ENCODE results near the gene ZNF3. TPM values are rescaled to one million over a fixed set of nuclear protein-coding genes. Genes with fewer than 3 reads are reported as not detected.

Gene ZNF3
- total and polyA plus RNA-seq, 3 donors from 2014 or later, result 23.4 to 27.7 (median 24.7) TPM

DNA sequence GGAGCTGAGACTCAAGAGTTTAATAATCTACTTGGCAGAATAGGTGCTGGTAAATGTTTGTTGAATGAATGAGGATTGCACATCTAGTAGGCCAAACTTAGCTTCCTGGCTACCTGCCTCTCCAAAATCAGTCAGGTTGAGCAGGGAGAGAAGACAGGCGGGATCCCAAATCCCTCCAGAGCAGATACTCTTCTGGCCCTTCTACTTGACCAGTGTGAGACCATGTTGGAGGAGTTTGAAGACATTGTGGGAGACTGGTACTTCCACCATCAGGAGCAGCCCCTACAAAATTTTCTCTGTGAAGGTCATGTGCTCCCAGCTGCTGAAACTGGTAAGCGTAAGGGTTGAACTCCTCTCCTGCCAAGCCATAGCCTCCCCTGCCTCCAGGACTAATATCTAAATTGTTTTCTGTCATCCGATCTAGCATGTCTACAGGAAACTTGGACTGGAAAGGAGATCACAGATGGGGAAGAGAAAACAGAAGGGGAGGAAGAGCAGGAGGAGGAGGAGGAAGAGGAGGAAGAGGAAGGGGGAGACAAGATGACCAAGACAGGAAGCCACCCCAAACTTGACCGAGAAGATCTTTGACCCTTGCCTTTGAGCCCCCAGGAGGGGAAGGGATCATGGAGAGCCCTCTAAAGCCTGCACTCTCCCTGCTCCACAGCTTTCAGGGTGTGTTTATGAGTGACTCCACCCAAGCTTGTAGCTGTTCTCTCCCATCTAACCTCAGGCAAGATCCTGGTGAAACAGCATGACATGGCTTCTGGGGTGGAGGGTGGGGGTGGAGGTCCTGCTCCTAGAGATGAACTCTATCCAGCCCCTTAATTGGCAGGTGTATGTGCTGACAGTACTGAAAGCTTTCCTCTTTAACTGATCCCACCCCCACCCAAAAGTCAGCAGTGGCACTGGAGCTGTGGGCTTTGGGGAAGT, 43.0 kb upstream of the ZNF3 start:
- intact Hi-C loops (cut with DNase I; ENCODE audit: low total_unique reads), result loop anchor here (5.0 kb wide), 1 partner anchor 37 kb away; the partner anchor contains the start of gene COPS6
- WGBS, 2 donors, result 67 to 83% methylated on average over 4 of the region's 4 CpGs
- Histone ChIP-seq H3K9me3 (no peaks in the 10 kb centered on the region), H3K36me3 (ENCODE audit: low read depth, missing control alignments) (no peaks in the 10 kb centered on the region), H3K27me3 (no peaks in the 10 kb centered on the region), H3K27ac (no peak overlapping the region), H3K4me3 (no peak overlapping the region), H3K4me1 (peaks cover 17% of the 10 kb centered on the region)
- no peak for TF ChIP-seq POLR2A (IDR thresholded peaks at IDR 0.05)
- TF ChIP-seq, protein P1, sequence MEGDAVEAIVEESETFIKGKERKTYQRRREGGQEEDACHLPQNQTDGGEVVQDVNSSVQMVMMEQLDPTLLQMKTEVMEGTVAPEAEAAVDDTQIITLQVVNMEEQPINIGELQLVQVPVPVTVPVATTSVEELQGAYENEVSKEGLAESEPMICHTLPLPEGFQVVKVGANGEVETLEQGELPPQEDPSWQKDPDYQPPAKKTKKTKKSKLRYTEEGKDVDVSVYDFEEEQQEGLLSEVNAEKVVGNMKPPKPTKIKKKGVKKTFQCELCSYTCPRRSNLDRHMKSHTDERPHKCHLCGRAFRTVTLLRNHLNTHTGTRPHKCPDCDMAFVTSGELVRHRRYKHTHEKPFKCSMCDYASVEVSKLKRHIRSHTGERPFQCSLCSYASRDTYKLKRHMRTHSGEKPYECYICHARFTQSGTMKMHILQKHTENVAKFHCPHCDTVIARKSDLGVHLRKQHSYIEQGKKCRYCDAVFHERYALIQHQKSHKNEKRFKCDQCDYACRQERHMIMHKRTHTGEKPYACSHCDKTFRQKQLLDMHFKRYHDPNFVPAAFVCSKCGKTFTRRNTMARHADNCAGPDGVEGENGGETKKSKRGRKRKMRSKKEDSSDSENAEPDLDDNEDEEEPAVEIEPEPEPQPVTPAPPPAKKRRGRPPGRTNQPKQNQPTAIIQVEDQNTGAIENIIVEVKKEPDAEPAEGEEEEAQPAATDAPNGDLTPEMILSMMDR (IDR thresholded peaks at IDR 0.05), result no peak
- DNase-seq, result no peak

DNA sequence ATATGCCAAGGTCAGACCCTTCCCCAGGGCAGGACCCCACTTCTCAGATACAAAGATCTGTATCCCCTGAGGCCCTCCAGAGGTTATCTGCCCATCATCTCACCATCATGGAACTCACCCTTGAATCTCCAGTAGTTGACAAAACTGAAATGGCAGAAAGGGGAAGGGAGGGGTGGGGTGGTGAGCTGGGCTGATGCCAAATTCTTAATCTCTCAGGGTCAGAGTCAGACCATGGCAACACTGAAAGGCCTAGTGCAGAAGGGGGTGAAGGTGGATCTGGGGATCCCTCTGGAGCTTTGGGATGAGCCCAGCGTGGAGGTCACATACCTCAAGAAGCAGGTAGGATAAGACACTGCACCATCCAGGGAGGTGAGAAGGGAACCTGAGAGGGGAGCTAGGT, 41.0 kb upstream of the ZNF3 start:
- Histone ChIP-seq H3K27ac (no peak overlapping the region), H3K27me3 (no peaks in the 10 kb centered on the region), H3K4me1 (peaks cover 15% of the 10 kb centered on the region), H3K9me3 (no peaks in the 10 kb centered on the region), H3K4me3 (no peak overlapping the region), H3K36me3 (ENCODE audit: low read depth, missing control alignments) (no peaks in the 10 kb centered on the region)
- intact Hi-C loops (cut with DNase I; ENCODE audit: low total_unique reads), result no loop called here
- TF ChIP-seq POLR2A (IDR thresholded peaks at IDR 0.05), result no peak
- TF ChIP-seq, protein P1 (IDR thresholded peaks at IDR 0.05), result no peak
- 69 to 100% methylated on average over 1 of the region's 1 CpG for WGBS, 2 donors
- no peak for DNase-seq

DNA sequence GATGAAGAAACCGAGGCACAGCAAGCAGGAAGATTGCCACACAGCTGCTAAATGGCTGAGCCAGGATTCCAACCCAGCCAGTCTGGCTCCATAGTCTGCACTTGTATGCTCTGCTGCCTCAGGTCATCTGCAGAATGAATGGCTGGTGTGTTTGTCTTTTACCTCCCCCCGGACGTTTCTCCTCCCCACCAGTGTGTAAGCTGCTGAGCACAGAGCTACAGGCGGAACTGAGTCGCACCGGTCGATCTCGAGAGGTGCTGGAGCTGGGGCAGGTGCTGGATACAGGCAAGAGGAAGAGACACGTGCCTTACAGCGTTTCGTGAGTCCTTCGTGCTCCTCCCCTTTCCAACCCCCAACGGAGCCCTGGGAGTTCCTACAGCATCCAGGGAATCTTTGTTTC, 40.5 kb upstream of the ZNF3 start:
- 65 to 66% methylated on average over 13 of the region's 13 CpGs for WGBS, 2 donors
- Histone ChIP-seq H3K9me3 (no peaks in the 10 kb centered on the region), H3K4me1 (peaks cover 15% of the 10 kb centered on the region), H3K27me3 (no peaks in the 10 kb centered on the region), H3K27ac (no peak overlapping the region), H3K4me3 (no peak overlapping the region), H3K36me3 (ENCODE audit: low read depth, missing control alignments) (no peaks in the 10 kb centered on the region)
- intact Hi-C loops (cut with DNase I; ENCODE audit: low total_unique reads), result no loop called here
- TF ChIP-seq POLR2A (IDR thresholded peaks at IDR 0.05), result no peak
- TF ChIP-seq, protein P1 (IDR thresholded peaks at IDR 0.05), result no peak
- no peak for DNase-seq

DNA sequence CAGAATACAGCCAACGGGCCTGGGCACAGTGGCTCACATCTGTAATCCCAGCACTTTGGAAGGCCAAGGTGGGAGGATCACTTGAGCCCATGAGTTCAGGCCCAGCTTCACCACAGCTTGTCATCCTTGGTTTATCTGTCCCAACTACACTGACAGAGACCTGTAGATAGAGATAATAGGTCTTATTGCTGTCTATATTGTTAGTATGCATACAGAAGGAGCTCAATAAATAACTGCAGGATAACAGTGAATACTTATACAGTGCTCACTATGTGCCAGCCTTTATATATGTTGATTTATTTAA, 39.2 kb upstream of the ZNF3 start:
- intact Hi-C loops (cut with DNase I; ENCODE audit: low total_unique reads), result no loop called here
- 5 to 21% methylated on average over 1 of the region's 1 CpG for WGBS, 2 donors
- peaks cover 15% of the 10 kb centered on the region for H3K4me1 ChIP-seq
- no peaks in the 10 kb centered on the region for H3K9me3 ChIP-seq
- H3K36me3 ChIP-seq (ENCODE audit: low read depth, missing control alignments), result no peaks in the 10 kb centered on the region
- DNase-seq, result no peak
- H3K27me3 ChIP-seq, result no peaks in the 10 kb centered on the region
- peak overlapping the region in 1 of 2 donors; percentile 93 for H3K27ac ChIP-seq
- TF ChIP-seq POLR2A (IDR thresholded peaks at IDR 0.05), result no peak
- TF ChIP-seq, protein P1 (IDR thresholded peaks at IDR 0.05), result no peak
- H3K4me3 ChIP-seq, result no peak overlapping the region

Measured in testis (tissue), 3 donors.